Measurements from ENCODE around the gene DIS3L.
"Not testable (repeated sequence)": the region's sequence is repeated elsewhere in the genome, so short reads cannot be mapped to it uniquely, and the experiment has no call there.

Gene DIS3L

GRCh38 chr15:66293419-66294156 lies at the start of gene DIS3L:
DIS3L (plus strand) TSS chr15:66293568; CDS start chr15:66293597, 29 bp downstream.
- Mint-ChIP-seq H3K4me3 (peak within 1 kb of the TSS; percentile 87), H3K4me1 (ENCODE audit: low read depth) (peaks cover 47% of the 10 kb centered on the region), H3K9me3 (no peaks in the 10 kb centered on the region), H3K27ac (peak within 1 kb of the TSS; percentile 94), H3K27me3 (no peaks in the 10 kb centered on the region), H3K36me3 (ENCODE audit: low read depth) (peaks cover 23% of the 10 kb centered on the region)

DNA sequence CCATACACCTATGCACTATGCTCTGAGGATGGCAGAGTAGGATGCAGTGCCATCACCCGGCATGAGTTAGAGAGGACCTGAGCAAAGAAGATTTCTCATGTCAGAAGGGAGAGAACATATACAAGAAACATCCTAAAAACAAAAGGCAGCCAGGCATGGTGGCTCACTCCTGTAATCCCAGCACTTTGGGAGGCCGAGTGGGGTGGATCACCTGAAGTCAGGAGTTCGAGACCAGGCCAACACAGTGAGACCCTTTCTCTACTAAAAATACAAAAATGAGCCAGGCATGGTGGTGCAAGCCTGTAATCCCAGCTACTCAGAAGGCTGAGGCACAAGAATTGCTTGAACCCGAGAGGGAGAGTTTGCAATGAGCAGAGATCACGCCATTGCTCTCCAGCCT lies 47.5 kb upstream of the DIS3L start:
- not testable (repeated sequence) for H3K4me1 Mint-ChIP-seq (ENCODE audit: low read depth); H3K4me3 Mint-ChIP-seq; H3K27ac Mint-ChIP-seq; H3K36me3 Mint-ChIP-seq (ENCODE audit: low read depth); H3K9me3 Mint-ChIP-seq
- H3K27me3 Mint-ChIP-seq: peaks cover 38% of the 10 kb centered on the region

GRCh38 chr15:66246937-66247336 lies 46.4 kb upstream of the DIS3L start:
- no peaks in the 10 kb centered on the region for H3K4me1 Mint-ChIP-seq (ENCODE audit: low read depth)
- H3K27ac Mint-ChIP-seq: no peak overlapping the region
- no peaks in the 10 kb centered on the region for H3K36me3 Mint-ChIP-seq (ENCODE audit: low read depth)
- peaks cover 40% of the 10 kb centered on the region for H3K27me3 Mint-ChIP-seq
- H3K4me3 Mint-ChIP-seq: no peak overlapping the region
- H3K9me3 Mint-ChIP-seq: no peaks in the 10 kb centered on the region

GRCh38 chr15:66249605-66250174 lies 43.7 kb upstream of the DIS3L start:
- Mint-ChIP-seq H3K4me1 (ENCODE audit: low read depth) (peaks cover 15% of the 10 kb centered on the region), H3K27ac (no peak overlapping the region), H3K27me3 (peaks cover 48% of the 10 kb centered on the region), H3K9me3 (no peaks in the 10 kb centered on the region), H3K36me3 (ENCODE audit: low read depth) (no peaks in the 10 kb centered on the region), H3K4me3 (no peak overlapping the region)

DNA sequence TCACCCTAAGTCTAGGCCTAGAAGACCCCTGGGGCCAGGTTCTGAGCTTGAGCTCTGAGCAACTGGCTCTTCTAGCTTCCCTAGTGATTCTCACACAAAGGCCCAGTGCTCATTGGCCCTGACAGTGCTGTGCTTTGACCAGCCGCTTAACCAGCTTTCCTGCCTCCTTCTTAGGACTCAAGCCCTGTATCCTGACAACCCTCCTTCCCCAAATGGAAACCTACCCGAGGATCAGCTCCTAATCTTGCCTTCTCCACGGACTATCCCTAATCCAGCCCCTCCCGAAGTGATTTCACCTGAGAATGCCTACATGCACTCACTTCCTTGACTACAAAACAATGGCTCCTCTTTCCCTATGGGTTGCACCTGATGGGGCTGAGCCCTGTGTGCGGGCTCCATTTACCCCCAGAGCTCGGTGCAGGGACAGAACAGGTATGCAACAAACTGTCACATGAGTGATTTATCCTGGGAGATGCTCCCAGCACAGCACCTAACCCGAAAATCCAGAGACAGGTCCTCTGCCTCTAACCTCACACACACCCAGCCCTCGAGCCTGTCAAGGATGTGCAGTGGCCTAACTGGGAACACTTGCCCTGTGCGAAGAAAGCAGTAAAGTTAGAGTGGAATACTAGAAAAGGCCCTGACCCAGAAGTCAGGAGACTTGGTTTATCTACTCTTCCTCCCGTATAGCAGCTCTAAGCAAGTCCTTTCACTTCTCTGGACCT lies 42.1 kb upstream of the DIS3L start:
- H3K4me1 Mint-ChIP-seq (ENCODE audit: low read depth): peaks cover 17% of the 10 kb centered on the region
- peaks cover 58% of the 10 kb centered on the region for H3K27me3 Mint-ChIP-seq
- H3K27ac Mint-ChIP-seq: no peak overlapping the region
- H3K4me3 Mint-ChIP-seq: peak overlapping the region; percentile 32
- no peaks in the 10 kb centered on the region for H3K36me3 Mint-ChIP-seq (ENCODE audit: low read depth)
- H3K9me3 Mint-ChIP-seq: no peaks in the 10 kb centered on the region

DNA sequence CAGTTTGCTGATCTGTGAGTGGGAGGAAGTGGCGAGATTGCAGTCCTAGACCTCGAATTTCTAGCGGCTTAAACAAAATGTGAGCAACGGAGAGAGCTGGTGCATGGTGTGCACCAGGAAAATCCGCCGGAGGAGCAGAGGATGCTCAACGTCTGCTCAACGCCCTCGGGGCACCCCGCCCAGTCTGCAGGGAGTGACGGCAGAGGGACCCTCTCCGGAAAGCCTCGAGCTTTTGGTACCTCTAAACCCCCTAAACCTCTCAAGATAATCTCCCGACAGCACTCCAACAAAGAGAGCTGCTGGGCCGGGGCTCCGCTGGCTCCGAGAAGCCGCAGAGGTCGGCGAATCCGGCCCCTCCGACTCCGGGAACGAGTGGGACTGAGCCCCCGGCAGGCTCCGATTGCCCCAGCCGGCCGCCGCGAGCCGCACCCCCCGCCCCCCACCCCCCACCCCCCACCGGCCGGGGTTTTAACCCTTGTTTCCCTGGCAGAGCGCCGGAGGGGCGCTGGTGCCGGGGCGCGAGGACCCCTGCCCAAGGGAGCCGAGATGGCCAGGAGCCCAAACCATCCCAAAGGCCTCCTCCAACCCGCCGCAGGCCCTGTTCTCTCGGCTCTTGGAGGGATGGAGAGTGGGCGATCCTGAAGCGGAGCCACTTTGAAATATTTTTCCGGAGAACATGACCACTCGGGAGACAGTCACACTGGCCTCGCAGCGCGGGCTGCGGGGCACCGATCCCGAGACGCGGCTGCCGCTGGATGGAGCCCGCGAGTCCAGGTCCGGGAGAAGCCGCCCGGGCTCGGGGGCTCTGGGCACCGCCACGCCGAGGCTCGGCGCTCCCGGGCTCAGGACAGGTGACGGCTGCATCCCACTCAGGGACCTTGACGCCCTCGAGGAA lies 41.3 kb upstream of the DIS3L start:
- H3K36me3 Mint-ChIP-seq (ENCODE audit: low read depth): no peaks in the 10 kb centered on the region
- no peak overlapping the region for H3K27ac Mint-ChIP-seq
- no peaks in the 10 kb centered on the region for H3K9me3 Mint-ChIP-seq
- H3K4me3 Mint-ChIP-seq: peak overlapping the region; percentile 66
- peaks cover 64% of the 10 kb centered on the region for H3K27me3 Mint-ChIP-seq
- peaks cover 17% of the 10 kb centered on the region for H3K4me1 Mint-ChIP-seq (ENCODE audit: low read depth)

DNA sequence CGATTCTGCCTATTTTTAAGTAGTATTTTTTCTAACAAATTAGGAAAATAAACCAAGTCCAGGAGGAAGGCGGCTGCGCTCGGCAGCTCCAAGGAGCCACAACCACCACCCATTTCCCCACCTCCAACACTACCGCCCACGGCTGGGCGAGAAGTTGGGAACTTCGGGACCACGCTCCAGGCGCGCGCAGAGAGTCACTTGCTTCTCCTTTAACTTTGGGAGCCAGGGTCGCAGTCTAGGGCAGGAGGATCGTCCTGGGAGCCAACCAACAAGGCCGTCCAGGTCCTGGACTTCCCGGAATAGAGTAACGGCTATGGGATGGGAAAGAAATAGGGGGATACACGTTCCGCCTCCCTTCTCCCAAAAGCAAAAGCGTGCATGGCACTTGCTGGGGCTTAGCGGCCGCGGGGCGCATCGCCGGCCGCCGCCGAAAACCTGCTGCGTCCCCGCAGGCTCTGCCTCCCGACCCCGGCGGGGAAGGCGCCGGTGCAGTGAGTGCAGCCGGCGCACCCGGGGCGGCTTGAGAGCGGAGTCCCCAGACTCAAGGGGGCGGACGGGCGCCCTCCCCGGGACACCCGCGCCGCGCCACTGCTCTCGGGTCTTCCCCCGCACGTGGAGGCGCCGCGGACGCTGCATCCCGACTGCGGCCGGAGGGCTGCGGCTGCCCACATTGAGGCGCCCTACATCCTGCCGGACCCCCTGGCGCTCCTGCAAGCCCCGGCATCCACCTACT lies 40.5 kb upstream of the DIS3L start:
- H3K27me3 Mint-ChIP-seq: peaks cover 69% of the 10 kb centered on the region
- no peak overlapping the region for H3K27ac Mint-ChIP-seq
- peaks cover 17% of the 10 kb centered on the region for H3K4me1 Mint-ChIP-seq (ENCODE audit: low read depth)
- no peaks in the 10 kb centered on the region for H3K36me3 Mint-ChIP-seq (ENCODE audit: low read depth)
- peak overlapping the region; percentile 66 for H3K4me3 Mint-ChIP-seq
- H3K9me3 Mint-ChIP-seq: no peaks in the 10 kb centered on the region

GRCh38 chr15:66253418-66254088 lies 39.8 kb upstream of the DIS3L start, which contains the start of gene MEGF11:
MEGF11 (minus strand) TSS chr15:66253750; CDS start chr15:66128403, 125,347 bp downstream.
- no peaks in the 10 kb centered on the region for H3K36me3 Mint-ChIP-seq (ENCODE audit: low read depth)
- peaks cover 17% of the 10 kb centered on the region for H3K4me1 Mint-ChIP-seq (ENCODE audit: low read depth)
- peaks cover 68% of the 10 kb centered on the region for H3K27me3 Mint-ChIP-seq
- H3K27ac Mint-ChIP-seq: no peak within 1 kb of the TSS
- H3K9me3 Mint-ChIP-seq: no peaks in the 10 kb centered on the region
- peak within 1 kb of the TSS; percentile 83 for H3K4me3 Mint-ChIP-seq

- Mint-ChIP-seq H3K4me3 (peak overlapping the region; percentile 83), H3K27ac (no peak overlapping the region)
Observed at GRCh38 chr15:66254089-66254950, 39.0 kb upstream of the DIS3L start.

DNA sequence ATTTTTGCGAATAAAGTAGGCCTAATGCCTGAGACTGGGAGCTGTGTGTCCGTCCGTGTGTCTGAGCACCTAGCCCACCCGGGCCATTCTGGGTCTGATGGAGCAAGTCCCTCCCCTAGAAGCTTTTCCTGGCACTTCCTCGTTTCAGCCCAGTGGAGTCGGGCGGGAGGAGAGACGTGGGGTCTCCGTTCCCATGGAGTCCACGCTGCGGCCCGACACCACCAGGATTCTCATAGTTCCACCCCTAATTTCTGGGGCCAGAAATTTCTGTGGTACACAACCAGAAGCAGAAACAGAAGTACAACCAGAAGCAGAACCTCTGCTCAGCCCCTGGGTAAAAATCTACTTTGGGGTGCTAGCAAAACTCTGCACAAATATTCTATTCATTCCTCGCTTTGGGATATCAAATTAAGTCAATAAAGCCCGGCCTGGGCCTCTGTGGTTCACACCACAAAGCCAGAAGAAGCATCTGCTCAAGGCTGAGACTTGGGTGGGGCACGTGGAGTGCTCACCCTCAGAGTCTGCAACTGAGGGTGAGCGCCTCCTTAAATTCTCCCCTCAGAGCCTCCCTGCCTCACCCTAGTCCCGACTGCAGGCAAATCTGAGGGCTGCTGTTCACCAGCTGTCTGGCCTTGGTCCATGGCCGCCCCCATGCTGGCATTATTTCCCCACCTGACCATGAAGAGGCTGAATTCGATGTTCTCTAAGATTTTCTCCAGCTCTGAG lies 38.3 kb upstream of the DIS3L start:
- Mint-ChIP-seq H3K27me3 (peaks cover 62% of the 10 kb centered on the region), H3K4me3 (no peak overlapping the region)

More at GRCh38 chr15:66254089-66254950, 39.0 kb upstream of the DIS3L start:
- Mint-ChIP-seq H3K27me3 (peaks cover 63% of the 10 kb centered on the region), H3K36me3 (ENCODE audit: low read depth) (no peaks in the 10 kb centered on the region), H3K9me3 (no peaks in the 10 kb centered on the region), H3K4me1 (ENCODE audit: low read depth) (peaks cover 17% of the 10 kb centered on the region)

GRCh38 chr15:66256692-66257091 lies 36.7 kb upstream of the DIS3L start:
- Mint-ChIP-seq H3K27me3 (peaks cover 59% of the 10 kb centered on the region), H3K9me3 (no peaks in the 10 kb centered on the region), H3K27ac (no peak overlapping the region), H3K4me1 (ENCODE audit: low read depth) (peaks cover 17% of the 10 kb centered on the region), H3K4me3 (no peak overlapping the region), H3K36me3 (ENCODE audit: low read depth) (no peaks in the 10 kb centered on the region)

More for the DNA sequence above, 38.3 kb upstream of the DIS3L start:
- Mint-ChIP-seq H3K4me1 (ENCODE audit: low read depth) (peaks cover 17% of the 10 kb centered on the region), H3K36me3 (ENCODE audit: low read depth) (no peaks in the 10 kb centered on the region), H3K9me3 (no peaks in the 10 kb centered on the region), H3K27ac (no peak overlapping the region)

- no peak overlapping the region for H3K27ac Mint-ChIP-seq
- H3K4me3 Mint-ChIP-seq: no peak overlapping the region
- no peaks in the 10 kb centered on the region for H3K4me1 Mint-ChIP-seq (ENCODE audit: low read depth)
- H3K27me3 Mint-ChIP-seq: peaks cover 42% of the 10 kb centered on the region
- no peaks in the 10 kb centered on the region for H3K36me3 Mint-ChIP-seq (ENCODE audit: low read depth)
- H3K9me3 Mint-ChIP-seq: peaks cover 9% of the 10 kb centered on the region
Observed at GRCh38 chr15:66261056-66261455, 32.3 kb upstream of the DIS3L start.
